Stimulated activated memory B cell treated with anti-CD40 and anti-IgM and Interleukin-4, amounts not matched to agents 10 μg/mL and 1 μg/mL and 100 μg/mL, for 72 hours (primary cell): ENCODE results near the gene LMNA.
"Not testable (repeated sequence)": the region's sequence is repeated elsewhere in the genome, so short reads cannot be mapped to it uniquely, and the experiment has no call there.

Source experiments
- ATAC-seq: fragments of 150-1000 bp; cut with Tn5 transposase; 2 replicates; pipeline ENCODE4 v1.10.0; 2021
- H3K27ac Mint-ChIP-seq: one replicate; pipeline ENCODE4 v1.8.0; 2022; ENCODE audit warnings: mild to moderate bottlenecking, mixed read lengths
- H3K27me3 Mint-ChIP-seq: one replicate; pipeline ENCODE4 v1.8.0; 2022; ENCODE audit warnings: mixed read lengths
- H3K36me3 Mint-ChIP-seq: one replicate; pipeline ENCODE4 v1.8.0; 2022; ENCODE audit warnings: mixed read lengths
- H3K4me1 Mint-ChIP-seq: one replicate; pipeline ENCODE4 v1.8.0; 2022; ENCODE audit warnings: mixed read lengths
- H3K4me3 Mint-ChIP-seq: one replicate; pipeline ENCODE4 v1.8.0; 2022; ENCODE audit warnings: mild to moderate bottlenecking, moderate library complexity, mixed read lengths
- H3K9me3 Mint-ChIP-seq: one replicate; pipeline ENCODE4 v1.8.0; 2022; ENCODE audit warnings: mixed read lengths

Gene LMNA

GRCh38 chr1:156108057-156108456 lies 6.5 kb upstream of the LMNA start:
- H3K27ac Mint-ChIP-seq = peak overlapping the region; percentile 98
- H3K9me3 Mint-ChIP-seq = no peaks in the 10 kb centered on the region
- H3K27me3 Mint-ChIP-seq = no peaks in the 10 kb centered on the region
- no peak for ATAC-seq
- H3K4me1 Mint-ChIP-seq = peaks cover 83% of the 10 kb centered on the region
- no peaks in the 10 kb centered on the region for H3K36me3 Mint-ChIP-seq
- H3K4me3 Mint-ChIP-seq = peak overlapping the region; percentile 46

DNA sequence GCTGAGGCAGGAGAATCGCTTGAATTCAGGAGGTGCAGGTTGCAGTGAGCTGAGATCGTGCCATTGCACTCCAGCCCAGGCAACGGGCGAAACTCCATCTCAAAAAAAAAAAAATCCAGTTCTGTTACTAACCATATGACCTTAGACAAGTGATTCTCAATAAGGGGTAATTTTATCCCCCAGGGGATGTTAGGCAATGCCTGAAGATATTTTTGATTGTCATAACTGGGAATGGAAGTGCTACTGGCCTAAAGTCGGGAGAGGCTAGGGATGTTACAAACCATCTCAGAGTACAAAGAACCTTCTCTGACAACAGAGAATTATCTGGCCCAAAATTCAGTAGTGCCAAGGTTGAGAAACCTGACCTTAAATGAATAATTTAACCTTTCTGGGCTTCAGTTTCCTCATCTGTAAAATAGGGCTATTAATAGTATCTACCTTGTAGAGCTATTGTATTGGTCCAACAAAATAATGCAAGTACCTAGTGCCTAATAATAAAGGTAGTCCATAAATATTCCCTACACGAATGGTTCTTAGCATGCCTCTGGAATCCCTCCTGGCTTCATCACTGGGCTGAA lies 5.8 kb upstream of the LMNA start:
- Mint-ChIP-seq H3K4me1 (peaks cover 83% of the 10 kb centered on the region), H3K27me3 (no peaks in the 10 kb centered on the region), H3K9me3 (no peaks in the 10 kb centered on the region), H3K36me3 (no peaks in the 10 kb centered on the region), H3K27ac (peak overlapping the region; percentile 98), H3K4me3 (peak overlapping the region; percentile 46)
- ATAC-seq = no peak

GRCh38 chr1:156110252-156110651 lies 4.3 kb upstream of the LMNA start:
- no peak for ATAC-seq
- H3K36me3 Mint-ChIP-seq = peaks cover 5% of the 10 kb centered on the region
- H3K4me3 Mint-ChIP-seq = no peak overlapping the region
- no peaks in the 10 kb centered on the region for H3K27me3 Mint-ChIP-seq
- H3K4me1 Mint-ChIP-seq = peaks cover 83% of the 10 kb centered on the region
- no peaks in the 10 kb centered on the region for H3K9me3 Mint-ChIP-seq
- H3K27ac Mint-ChIP-seq = no peak overlapping the region

GRCh38 chr1:156111355-156111962 lies 3.1 kb upstream of the LMNA start:
- H3K27ac Mint-ChIP-seq = no peak overlapping the region

GRCh38 chr1:156112276-156113137 lies 2.0 kb upstream of the LMNA start:
- no peaks in the 10 kb centered on the region for H3K9me3 Mint-ChIP-seq
- H3K27me3 Mint-ChIP-seq = peaks cover 9% of the 10 kb centered on the region
- peaks cover 73% of the 10 kb centered on the region for H3K4me1 Mint-ChIP-seq
- H3K4me3 Mint-ChIP-seq = no peak overlapping the region
- no peak for ATAC-seq
- H3K36me3 Mint-ChIP-seq = peaks cover 14% of the 10 kb centered on the region
- H3K27ac Mint-ChIP-seq = peak overlapping the region; percentile 95

More at GRCh38 chr1:156111355-156111962, 3.1 kb upstream of the LMNA start:
- H3K4me3 Mint-ChIP-seq = no peak overlapping the region
- H3K4me1 Mint-ChIP-seq = peaks cover 81% of the 10 kb centered on the region
- H3K27me3 Mint-ChIP-seq = peaks cover 5% of the 10 kb centered on the region
- ATAC-seq = no peak
- H3K36me3 Mint-ChIP-seq = peaks cover 11% of the 10 kb centered on the region
- H3K9me3 Mint-ChIP-seq = no peaks in the 10 kb centered on the region

DNA sequence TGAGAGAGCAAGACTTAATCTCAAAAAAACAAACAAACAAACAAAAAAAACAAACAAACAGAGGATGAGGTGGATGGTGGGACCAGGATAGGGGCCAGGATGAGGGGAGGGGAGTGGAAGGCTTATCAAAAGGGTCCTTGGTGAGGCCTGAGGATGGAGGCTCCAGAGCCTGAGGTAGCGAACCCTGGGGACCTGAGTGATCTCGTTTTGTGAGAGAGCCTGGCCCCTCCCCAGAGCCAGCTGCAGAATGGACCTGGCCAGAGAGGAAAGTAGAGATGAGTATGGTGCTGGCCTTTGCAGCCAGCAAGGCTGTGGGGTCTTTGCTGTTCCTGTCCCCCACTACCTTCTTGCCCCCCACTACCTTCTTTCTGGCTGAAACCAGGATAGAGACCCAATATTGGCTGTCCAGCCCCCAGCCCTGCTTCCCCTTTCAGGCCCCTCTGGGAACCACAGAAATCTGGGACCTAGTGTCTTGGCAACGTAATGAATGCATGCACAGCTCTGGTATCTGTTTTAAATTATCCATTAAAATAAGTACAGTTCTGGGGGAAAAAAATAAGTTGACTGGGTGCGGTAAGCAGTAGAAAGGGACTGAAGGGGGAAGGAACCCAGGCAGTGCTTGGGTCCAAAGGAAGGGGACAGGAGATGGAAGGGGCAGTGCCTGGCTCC lies 1.1 kb upstream of the LMNA start:
- Mint-ChIP-seq H3K9me3 (no peaks in the 10 kb centered on the region), H3K4me1 (peaks cover 71% of the 10 kb centered on the region), H3K4me3 (no peak overlapping the region), H3K36me3 (peaks cover 21% of the 10 kb centered on the region), H3K27me3 (peaks cover 9% of the 10 kb centered on the region), H3K27ac (peak overlapping the region; percentile 95)
- no peak for ATAC-seq

- ATAC-seq = peak; percentile 18
- H3K4me3 Mint-ChIP-seq = peak overlapping the region; percentile 98
- no peaks in the 10 kb centered on the region for H3K9me3 Mint-ChIP-seq
- H3K27ac Mint-ChIP-seq = peak overlapping the region; percentile 95
- peaks cover 9% of the 10 kb centered on the region for H3K27me3 Mint-ChIP-seq
- H3K36me3 Mint-ChIP-seq = peaks cover 30% of the 10 kb centered on the region
- H3K4me1 Mint-ChIP-seq = peaks cover 75% of the 10 kb centered on the region
Observed at GRCh38 chr1:156114919-156115513, 505 bp downstream of the LMNA start.

GRCh38 chr1:156115514-156116374 lies 1.2 kb downstream of the LMNA start:
- Mint-ChIP-seq H3K4me3 (peak overlapping the region; percentile 98), H3K36me3 (peaks cover 36% of the 10 kb centered on the region), H3K4me1 (peaks cover 78% of the 10 kb centered on the region), H3K27ac (peak overlapping the region; percentile 95), H3K27me3 (peaks cover 9% of the 10 kb centered on the region), H3K9me3 (no peaks in the 10 kb centered on the region)
- ATAC-seq = no peak

DNA sequence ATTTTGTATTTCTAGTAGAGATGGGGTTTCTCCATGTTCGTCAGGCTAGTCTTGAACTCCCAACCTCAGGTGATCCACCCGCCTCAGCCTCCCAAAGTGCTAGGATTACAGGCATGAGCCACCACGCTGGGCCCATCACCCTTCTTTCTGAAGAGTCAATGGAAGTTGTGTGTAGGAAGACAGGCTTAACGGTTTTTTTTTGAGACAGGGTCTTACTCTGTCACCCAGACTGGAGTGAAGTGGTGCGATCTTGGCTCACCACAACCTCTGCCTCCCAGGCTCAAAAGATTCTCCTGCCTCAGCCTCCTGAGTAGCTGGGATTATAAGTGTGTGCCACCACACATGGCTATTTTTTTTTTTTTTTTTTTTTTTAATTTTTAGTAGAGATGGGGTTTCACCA lies 2.2 kb downstream of the LMNA start:
- Mint-ChIP-seq H3K27ac (peak overlapping the region; percentile 95), H3K36me3 (peaks cover 36% of the 10 kb centered on the region), H3K4me3 (peak overlapping the region; percentile 98), H3K4me1 (peaks cover 73% of the 10 kb centered on the region)
- not testable (repeated sequence) for H3K9me3 Mint-ChIP-seq, H3K27me3 Mint-ChIP-seq, ATAC-seq

GRCh38 chr1:156117414-156118176 lies 3.1 kb downstream of the LMNA start:
- Mint-ChIP-seq H3K27ac (no peak overlapping the region), H3K4me1 (peaks cover 73% of the 10 kb centered on the region), H3K4me3 (peak overlapping the region; percentile 59), H3K27me3 (peaks cover 9% of the 10 kb centered on the region), H3K9me3 (no peaks in the 10 kb centered on the region), H3K36me3 (peaks cover 41% of the 10 kb centered on the region)
- no peak for ATAC-seq

DNA sequence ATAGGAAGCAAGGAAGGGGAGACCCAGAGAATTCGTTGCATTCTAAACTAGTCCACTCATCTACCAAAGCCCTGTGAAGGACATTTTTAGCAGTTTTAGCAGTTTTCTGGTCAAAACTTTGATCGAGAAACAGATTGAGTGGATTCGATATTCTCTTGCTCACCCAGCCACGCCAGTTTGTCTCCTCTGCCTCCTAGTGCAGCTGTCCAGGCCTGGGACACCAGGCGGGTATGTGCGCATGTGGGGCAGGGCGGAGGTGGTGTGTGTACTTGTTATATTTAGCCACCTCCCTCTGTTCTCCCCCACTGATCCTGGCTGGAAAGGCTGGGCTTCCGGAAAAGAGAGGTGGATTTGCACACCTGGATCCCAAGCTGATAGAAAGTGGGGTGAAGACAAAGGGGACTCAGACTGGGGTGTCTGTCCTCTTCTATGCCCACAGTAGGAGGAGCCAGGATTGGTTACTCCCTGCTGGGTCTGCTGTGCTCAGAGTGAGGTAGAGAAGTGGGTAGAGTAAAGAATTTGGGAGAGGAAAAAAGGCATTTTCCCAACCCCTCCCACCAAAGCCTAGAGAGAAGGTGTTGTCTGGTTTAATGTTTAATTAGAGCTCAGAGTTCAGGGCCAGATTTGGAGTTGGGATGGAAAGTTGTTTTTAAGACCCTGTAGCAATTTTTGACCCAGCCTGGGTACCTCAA lies 3.8 kb downstream of the LMNA start:
- Mint-ChIP-seq H3K27ac (no peak overlapping the region), H3K36me3 (peaks cover 42% of the 10 kb centered on the region), H3K4me1 (peaks cover 73% of the 10 kb centered on the region), H3K9me3 (no peaks in the 10 kb centered on the region), H3K27me3 (peaks cover 9% of the 10 kb centered on the region), H3K4me3 (peak overlapping the region; percentile 65)
- ATAC-seq = no peak

DNA sequence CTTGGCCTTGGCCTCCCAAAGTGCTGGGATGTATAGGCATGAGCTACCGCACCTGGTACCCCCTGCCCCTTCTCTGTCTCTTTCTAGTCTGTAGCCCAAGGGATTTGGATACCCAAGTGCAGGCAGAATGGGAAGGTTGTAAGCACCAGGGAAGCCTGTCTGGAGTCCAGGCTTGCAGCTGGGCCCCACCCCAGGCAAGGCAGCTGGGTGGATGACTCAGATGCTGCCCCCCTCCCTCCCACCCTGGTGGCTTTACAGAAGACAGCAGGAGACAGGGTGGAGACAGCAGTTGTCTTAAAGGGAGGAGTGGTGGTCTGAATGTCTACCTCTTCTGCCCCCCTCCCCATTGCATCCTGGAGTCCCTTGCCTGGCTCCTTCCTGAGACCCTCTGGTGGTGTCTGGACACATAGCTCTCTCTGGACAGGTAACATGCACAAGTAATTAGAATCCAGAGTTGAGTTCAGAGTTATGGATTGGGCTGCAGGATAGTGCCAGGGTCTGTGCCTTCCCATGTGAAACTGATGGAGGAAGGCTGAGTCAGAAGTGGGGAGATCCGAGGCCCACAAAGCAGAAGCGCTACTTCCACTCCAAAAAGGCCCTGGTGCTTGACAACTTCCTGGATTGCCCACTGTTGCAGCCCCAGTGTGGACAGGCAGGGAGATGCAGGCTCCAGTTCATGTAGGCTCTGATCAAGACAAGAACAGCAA lies 5.1 kb downstream of the LMNA start:
- ATAC-seq = peak; percentile 84
- H3K9me3 Mint-ChIP-seq = no peaks in the 10 kb centered on the region
- no peak overlapping the region for H3K27ac Mint-ChIP-seq
- peaks cover 74% of the 10 kb centered on the region for H3K4me1 Mint-ChIP-seq
- peak overlapping the region; percentile 52 for H3K4me3 Mint-ChIP-seq
- peaks cover 9% of the 10 kb centered on the region for H3K27me3 Mint-ChIP-seq
- peaks cover 42% of the 10 kb centered on the region for H3K36me3 Mint-ChIP-seq

- Mint-ChIP-seq H3K4me1 (peaks cover 74% of the 10 kb centered on the region), H3K4me3 (peak overlapping the region; percentile 52), H3K27ac (no peak overlapping the region), H3K36me3 (peaks cover 36% of the 10 kb centered on the region), H3K27me3 (peaks cover 9% of the 10 kb centered on the region), H3K9me3 (no peaks in the 10 kb centered on the region)
- ATAC-seq = no peak
Observed at GRCh38 chr1:156120318-156120717, 5.8 kb downstream of the LMNA start.
